GM06990 (cell line): ENCODE measurements around the gene IKZF2.

Experiments used
- DNase-seq: peaks from one replicate; pipeline ENCODE4 v3.0.0-alpha.2; 2011; ENCODE audit not compliant: insufficient read length; ENCODE audit errors: extremely low read depth
- H3K27me3 ChIP-seq: replicated peaks from 2 replicates; pipeline ENCODE4 v1.6.0; 2011; ENCODE audit warnings: low read length; ENCODE audit not compliant: control insufficient read depth, insufficient read depth
- H3K36me3 ChIP-seq: 2 replicates; pipeline ENCODE4 v1.5.1; 2011; ENCODE audit warnings: low read length; ENCODE audit not compliant: control insufficient read depth, insufficient read depth
- H3K4me3 ChIP-seq: replicated peaks from 2 replicates; pipeline ENCODE4 v1.5.1; 2011; ENCODE audit warnings: low read depth, mild to moderate bottlenecking, control low read depth, low read length
- TF ChIP-seq, protein P1 (sequence below): IDR thresholded peaks from 2 replicates; pipeline ENCODE4 v1.5.1; 2011; ENCODE audit warnings: low read length, control low read depth, mild to moderate bottlenecking, inconsistent platforms; ENCODE audit not compliant: insufficient read depth, poor library complexity, severe bottlenecking

IKZF2 gene

DNA sequence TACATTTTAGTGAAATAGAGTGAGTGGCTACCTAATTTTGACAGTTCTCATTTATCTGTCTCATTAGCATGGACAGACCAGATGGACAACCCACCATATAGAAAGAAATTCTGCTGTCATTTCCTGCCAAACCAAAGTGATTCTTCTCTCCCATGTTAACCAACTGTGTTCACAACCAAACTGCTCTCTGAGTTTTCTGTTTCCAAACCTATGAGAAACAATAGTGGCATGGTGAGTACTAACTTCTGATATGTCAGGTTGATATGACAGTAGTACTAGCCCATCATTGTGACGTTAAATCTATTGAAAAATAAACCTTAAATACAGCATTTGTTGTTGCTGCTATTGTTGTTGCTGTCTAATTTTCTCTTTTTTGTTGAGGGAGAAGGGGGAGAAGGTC is 72.7 kb downstream of the IKZF2 start:
- H3K4me3 ChIP-seq: no peak overlapping the region
- no peaks in the 10 kb centered on the region; the same call in 1 of the 2 replicates for H3K36me3 ChIP-seq
- no peak for DNase-seq
- TF ChIP-seq, protein P1, sequence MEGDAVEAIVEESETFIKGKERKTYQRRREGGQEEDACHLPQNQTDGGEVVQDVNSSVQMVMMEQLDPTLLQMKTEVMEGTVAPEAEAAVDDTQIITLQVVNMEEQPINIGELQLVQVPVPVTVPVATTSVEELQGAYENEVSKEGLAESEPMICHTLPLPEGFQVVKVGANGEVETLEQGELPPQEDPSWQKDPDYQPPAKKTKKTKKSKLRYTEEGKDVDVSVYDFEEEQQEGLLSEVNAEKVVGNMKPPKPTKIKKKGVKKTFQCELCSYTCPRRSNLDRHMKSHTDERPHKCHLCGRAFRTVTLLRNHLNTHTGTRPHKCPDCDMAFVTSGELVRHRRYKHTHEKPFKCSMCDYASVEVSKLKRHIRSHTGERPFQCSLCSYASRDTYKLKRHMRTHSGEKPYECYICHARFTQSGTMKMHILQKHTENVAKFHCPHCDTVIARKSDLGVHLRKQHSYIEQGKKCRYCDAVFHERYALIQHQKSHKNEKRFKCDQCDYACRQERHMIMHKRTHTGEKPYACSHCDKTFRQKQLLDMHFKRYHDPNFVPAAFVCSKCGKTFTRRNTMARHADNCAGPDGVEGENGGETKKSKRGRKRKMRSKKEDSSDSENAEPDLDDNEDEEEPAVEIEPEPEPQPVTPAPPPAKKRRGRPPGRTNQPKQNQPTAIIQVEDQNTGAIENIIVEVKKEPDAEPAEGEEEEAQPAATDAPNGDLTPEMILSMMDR: no peak
- H3K27me3 ChIP-seq: no peaks in the 10 kb centered on the region

DNA sequence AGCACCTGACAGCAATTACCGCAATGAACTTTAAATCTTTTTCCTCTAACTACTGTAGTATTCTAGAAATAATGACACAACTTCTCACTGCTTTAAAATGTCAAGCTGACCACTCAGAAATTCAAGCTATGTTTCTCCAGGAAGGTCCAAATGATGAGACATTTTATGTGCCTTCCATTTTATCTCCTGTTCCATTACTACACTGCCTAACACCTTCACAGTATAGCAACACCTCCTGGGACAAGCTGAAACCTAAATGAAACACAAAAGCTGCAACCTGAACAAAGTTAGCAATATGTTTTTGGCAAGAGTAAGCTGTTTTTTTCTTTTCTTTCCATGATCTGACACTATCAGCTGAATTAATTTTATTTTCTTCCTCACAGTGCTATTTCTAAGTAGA is 81.9 kb downstream of the IKZF2 start:
- Histone ChIP-seq H3K27me3 (no peaks in the 10 kb centered on the region), H3K4me3 (no peak overlapping the region), H3K36me3 (no peaks in the 10 kb centered on the region)
- TF ChIP-seq, protein P1: no peak
- no peak for DNase-seq

DNA sequence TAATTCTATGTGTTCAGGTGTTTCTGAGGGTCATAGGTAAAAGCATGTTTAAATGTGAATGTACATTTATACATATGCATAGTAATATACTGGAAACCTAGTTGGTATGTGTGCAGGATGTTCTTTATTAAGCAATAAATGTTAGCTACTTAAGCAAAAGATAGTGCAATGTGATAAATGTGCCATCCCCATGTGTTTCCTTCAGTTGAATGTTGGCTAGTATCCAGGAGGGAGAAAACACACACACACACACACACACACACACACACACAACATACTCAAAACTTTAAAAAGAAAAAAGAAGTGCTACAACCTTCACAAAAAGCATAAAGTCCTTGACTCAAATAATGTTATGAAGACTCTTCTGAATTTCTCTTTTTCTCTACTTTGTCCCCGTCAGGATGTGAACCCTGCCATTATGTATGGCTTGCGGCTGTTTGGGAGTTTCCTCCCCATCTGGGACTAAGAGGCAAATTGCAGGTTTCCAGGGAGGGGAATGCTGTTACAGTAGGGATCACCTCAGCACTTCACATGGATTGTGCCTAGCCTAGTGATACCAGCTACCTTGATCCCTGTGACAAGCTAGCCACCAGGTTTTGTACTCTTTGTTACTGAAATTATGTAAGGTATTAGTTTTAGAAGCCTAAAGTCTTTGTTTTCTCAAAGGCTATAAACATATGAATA is 82.6 kb downstream of the IKZF2 start:
- no peaks in the 10 kb centered on the region for H3K36me3 ChIP-seq
- no peak for DNase-seq
- TF ChIP-seq, protein P1: no peak

DNA sequence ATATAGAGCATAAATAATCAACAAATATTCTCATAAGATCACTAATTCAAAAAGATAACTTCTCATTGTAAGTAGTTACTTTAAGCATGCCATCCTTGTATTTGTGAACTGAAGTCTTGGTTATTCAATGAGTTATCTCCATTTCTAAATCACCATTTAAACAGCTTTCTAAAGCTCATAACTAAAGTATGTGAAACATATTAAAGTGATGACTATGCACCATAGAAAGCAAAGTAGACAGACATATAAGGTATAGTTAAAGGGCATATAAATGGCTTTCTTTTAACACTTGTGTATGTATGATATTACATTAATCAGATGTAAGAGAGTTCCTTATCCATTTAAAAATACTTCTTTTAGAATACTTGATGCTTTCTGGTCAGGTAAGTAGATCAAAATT is 83.5 kb downstream of the IKZF2 start:
- Histone ChIP-seq H3K36me3 (no peaks in the 10 kb centered on the region), H3K4me3 (no peak overlapping the region), H3K27me3 (no peaks in the 10 kb centered on the region)
- TF ChIP-seq, protein P1: no peak
- DNase-seq: no peak

More for the DNA sequence above, 82.6 kb downstream of the IKZF2 start:
- Histone ChIP-seq H3K4me3 (no peak overlapping the region), H3K27me3 (no peaks in the 10 kb centered on the region)

DNA sequence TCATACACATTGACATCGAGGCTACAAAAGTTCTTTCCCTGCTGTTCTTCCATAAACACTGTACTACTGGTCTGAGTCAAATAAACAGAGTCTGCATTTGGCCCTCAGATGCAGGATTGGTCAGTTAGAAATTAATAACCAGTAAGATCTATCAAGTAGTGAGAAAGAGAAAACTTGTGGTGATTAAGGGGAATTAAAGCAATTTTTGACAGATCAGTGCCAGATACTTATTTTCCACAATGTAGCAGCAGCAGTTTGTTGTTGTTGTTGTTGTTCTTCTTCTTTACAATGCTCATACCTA is 85.0 kb downstream of the IKZF2 start:
- TF ChIP-seq, protein P1: no peak
- Histone ChIP-seq H3K27me3 (no peaks in the 10 kb centered on the region), H3K4me3 (no peak overlapping the region), H3K36me3 (no peaks in the 10 kb centered on the region)
- no peak for DNase-seq
